AG04450 (cell line): ENCODE data around the gene PAX2. TPM values are rescaled to one million over a fixed set of nuclear protein-coding genes. Genes with fewer than 3 reads are reported as not detected.
A peak's percentile ranks its signal among the peaks of the same experiment; 100 is the strongest.

Source experiments
- CTCF ChIA-PET: fragments of 300-600, 350-600 bp; formaldehyde crosslinking; extraction: SDS; loops from one replicate; lab custom pipeline; 2022; ENCODE audit warnings: antibody characterized with exemption, inconsistent platforms; lab: Charles Lee
- POLR2A ChIA-PET: fragments of 350-600 bp; formaldehyde crosslinking; extraction: SDS; loops from one replicate; lab custom pipeline; 2021; ENCODE audit warnings: antibody characterized with exemption, inconsistent platforms; lab: Yijun Ruan, JAX
- DNase-seq: peaks from one replicate; pipeline ENCODE4 v3.0.0-alpha.2; 2011; ENCODE audit warnings: low read depth, low spot score
- H3K27ac ChIP-seq: one replicate; pipeline ENCODE4 v1.5.1; 2012; ENCODE audit warnings: low read depth, low read length, control low read depth
- H3K27me3 ChIP-seq: one replicate; pipeline ENCODE4 v1.6.0; 2012; ENCODE audit warnings: low read length; ENCODE audit not compliant: control insufficient read depth, insufficient read depth
- H3K4me3 ChIP-seq: 2 replicates; pipeline ENCODE4 v1.5.1; 2011; ENCODE audit warnings: mild to moderate bottlenecking, low read depth, low read length, control low read depth
- H3K9me3 ChIP-seq: 2 replicates; pipeline ENCODE4 v1.5.1; 2012; ENCODE audit warnings: low read length; ENCODE audit not compliant: control insufficient read depth, insufficient read depth
- polyA plus RNA-seq: library from polyadenylated mRNA; depleted of rRNA; stranded (reverse); fragments of >200 nt; gene quantifications from 2 replicates; pipeline ENCODE4 v1.2.3, GENCODE V29; 2011
- TF ChIP-seq, protein P1 (sequence below): IDR thresholded peaks from 2 replicates; pipeline ENCODE4 v1.5.1; 2011; ENCODE audit warnings: low read depth, low read length, control low read depth, inconsistent platforms

Gene PAX2
- polyA plus RNA-seq, 1 experiment: not detected

DNA sequence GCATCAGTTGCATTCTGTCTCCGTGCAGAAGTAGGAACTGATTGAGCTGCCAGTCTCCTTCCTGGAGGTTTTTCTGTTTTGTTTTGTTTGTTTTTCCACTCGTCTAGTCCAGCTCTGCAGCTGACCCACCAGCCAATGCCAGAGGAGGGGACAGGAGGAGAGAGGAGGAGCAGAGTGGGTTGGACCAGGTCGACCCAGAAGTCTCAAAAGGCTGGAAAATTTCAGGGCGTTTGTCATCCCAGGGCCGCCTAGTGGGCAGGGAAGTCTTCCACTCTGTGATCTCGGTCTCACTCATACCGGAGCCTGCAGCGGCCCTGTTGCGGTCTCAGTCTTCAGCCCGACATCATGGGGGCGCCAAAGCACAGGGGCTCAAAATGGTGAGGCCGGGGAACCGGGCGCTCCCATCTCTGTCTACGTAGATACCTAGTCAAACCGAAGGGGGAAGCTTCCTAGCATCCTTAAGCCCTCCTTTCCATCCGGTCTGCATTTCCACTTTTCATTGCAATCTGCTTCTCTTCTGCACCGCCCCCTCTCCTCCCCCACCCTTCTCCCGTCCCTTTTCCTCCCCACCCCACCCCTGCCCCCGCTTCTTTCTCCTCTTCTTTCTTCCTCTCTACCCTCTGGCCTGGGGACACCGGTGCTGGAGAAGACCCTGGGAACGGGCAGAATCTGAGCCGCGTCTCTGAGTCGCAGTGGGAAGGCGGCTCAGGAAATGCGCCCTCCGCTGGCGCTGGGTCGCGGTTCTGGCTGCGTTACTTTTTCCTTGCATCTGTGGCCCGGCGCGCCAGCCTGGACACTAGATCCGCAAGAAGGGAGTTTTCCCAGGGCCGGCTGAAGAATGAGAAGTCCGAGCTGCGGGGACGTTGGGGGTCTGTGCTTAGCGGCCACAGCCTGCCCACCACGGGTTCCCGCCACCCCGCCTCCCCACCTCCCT lies 16.2 kb upstream of the PAX2 start:
- TF ChIP-seq, protein P1, sequence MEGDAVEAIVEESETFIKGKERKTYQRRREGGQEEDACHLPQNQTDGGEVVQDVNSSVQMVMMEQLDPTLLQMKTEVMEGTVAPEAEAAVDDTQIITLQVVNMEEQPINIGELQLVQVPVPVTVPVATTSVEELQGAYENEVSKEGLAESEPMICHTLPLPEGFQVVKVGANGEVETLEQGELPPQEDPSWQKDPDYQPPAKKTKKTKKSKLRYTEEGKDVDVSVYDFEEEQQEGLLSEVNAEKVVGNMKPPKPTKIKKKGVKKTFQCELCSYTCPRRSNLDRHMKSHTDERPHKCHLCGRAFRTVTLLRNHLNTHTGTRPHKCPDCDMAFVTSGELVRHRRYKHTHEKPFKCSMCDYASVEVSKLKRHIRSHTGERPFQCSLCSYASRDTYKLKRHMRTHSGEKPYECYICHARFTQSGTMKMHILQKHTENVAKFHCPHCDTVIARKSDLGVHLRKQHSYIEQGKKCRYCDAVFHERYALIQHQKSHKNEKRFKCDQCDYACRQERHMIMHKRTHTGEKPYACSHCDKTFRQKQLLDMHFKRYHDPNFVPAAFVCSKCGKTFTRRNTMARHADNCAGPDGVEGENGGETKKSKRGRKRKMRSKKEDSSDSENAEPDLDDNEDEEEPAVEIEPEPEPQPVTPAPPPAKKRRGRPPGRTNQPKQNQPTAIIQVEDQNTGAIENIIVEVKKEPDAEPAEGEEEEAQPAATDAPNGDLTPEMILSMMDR: peak; percentile 41
- CTCF ChIA-PET: interaction anchor here (1.4 kb wide), 1 partner anchor 14 kb away, joined by 6 read pairs; no protein-coding TSS in a partner anchor
- POLR2A ChIA-PET: no interaction called here
- H3K9me3 ChIP-seq: no peaks in the 10 kb centered on the region; the same call in 1 of the 2 replicates
- DNase-seq: no peak
- no peak overlapping the region for H3K27ac ChIP-seq
- H3K27me3 ChIP-seq: peaks cover 83% of the 10 kb centered on the region
- no peak overlapping the region for H3K4me3 ChIP-seq

DNA sequence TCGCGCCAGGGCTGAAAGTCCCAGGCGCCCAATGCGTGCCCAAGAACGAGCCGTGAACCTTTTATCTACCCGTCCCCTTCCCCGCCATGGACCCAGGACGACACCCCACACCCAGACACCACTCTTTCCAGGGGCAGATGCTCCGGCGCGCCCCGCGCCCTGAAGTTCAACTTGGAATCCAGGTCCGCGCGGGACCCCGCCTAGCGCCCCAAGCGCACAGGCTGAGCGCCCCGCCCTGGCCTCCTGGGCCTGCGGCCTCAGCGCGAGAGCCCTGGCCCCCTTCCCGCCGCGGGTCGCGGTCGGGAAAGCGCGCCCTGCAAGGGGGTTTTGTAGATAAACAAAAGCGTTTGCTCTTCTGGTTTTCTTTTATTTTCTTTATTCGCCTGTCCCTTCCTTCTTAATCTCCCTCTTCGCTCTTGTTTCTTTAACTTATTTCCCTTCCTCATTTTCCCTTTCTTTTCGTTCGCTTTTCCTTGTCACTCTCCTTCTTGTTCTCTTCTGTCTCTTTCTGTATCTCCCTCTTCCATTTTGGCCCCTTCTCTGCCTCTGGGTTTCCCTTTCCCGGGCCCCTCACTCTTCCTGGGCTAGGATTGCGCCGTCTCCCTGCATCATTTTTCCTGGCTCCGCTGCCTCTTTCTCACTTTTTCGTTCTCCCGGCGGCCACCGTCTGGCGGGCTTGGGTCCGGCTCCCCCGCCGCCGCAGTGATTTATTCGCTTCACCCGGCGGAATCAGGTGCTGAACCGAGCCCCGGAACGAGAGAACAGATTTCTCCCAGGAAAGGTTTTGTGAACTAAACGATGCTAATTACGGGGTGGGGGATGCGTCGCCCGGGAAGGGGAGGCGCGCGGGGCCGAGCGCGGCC lies 15.3 kb upstream of the PAX2 start:
- H3K27ac ChIP-seq: no peak overlapping the region
- TF ChIP-seq, protein P1: no peak
- no peak for DNase-seq
- no peak overlapping the region for H3K4me3 ChIP-seq
- H3K27me3 ChIP-seq: peaks cover 84% of the 10 kb centered on the region
- ChIA-PET POLR2A (no interaction called here), CTCF (no interaction called here)
- H3K9me3 ChIP-seq: no peaks in the 10 kb centered on the region; the same call in 1 of the 2 replicates

DNA sequence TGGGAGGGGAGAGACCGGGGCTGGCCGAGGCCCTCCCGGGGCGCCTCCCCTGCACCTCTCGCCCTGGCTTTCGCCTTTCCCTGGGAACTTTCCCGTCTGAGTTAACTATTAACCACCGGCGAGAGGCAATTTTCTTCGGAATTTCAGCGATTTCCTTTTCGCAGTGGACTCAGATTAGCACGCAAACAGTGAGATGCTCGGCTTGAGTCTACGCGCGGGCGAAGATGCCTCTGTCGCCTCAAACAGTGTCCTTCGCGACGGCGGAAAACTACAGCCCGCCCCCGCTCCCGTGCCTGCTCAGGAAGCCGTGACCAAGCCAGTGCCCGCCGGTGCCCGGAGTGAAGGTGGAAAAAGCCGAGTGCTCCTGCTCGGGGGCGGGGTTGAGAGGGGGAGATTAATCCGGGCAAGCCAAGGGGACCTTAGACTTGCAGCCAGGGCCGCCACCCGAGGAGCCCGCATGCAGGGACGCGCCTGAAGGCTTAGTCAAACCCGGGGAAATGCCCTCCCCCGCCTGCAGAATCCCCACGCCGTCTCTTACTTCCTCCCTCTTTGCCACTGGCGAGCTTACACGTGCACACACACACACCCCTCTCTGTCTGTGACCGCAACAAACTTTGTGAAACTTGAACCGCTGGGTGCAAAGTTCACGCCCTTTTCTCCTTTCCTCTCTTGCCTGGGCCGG lies 14.5 kb upstream of the PAX2 start:
- no peak for DNase-seq
- H3K27me3 ChIP-seq: peaks cover 87% of the 10 kb centered on the region
- ChIA-PET CTCF (no interaction called here), POLR2A (no interaction called here)
- no peak overlapping the region for H3K27ac ChIP-seq
- TF ChIP-seq, protein P1: no peak
- no peak overlapping the region for H3K4me3 ChIP-seq
- no peaks in the 10 kb centered on the region; the same call in 1 of the 2 replicates for H3K9me3 ChIP-seq

DNA sequence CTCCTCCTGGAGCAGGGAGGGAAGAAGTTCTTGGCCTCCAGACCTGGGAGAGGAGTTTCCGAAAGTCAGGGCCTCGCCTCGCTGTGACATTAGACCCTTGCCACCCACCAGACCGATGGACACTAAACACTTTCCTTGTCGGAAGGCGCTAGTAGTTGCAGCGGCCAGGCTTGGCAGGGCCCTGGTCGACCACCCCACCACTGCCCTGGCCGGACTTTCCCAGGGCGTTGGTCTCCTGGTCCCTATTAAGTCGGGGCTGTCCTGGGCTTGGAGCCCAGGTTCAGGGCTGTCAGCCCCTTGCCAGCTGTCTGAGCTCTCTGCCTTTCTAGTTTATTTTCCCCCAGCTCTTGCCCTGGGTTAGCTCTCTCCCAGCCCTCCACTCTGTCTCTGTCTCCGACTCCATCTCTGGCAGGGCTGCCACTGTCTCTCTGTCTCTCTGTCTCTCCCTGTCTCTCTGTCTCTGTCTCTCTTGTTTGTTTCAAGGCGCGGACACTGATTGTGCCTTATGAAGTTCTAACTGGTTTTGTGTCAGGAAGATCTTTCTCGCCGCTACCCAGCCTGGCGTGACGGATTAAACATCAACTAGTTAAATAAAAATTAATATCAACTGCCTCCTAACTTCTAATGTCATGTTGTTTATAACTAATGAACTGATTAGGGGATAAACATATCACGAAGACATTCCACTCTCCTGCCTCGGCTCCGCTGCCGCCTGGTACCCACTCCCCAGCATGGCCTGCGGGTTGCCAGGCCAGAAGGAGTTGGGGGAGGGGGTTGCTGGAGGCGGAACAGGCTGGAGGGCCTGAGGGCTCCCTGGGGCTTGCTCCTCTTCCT lies 13.8 kb upstream of the PAX2 start:
- Histone ChIP-seq H3K27me3 (peaks cover 87% of the 10 kb centered on the region), H3K9me3 (no peaks in the 10 kb centered on the region; the same call in 1 of the 2 replicates), H3K27ac (no peak overlapping the region), H3K4me3 (no peak overlapping the region)
- ChIA-PET POLR2A (no interaction called here), CTCF (no interaction called here)
- TF ChIP-seq, protein P1: no peak
- DNase-seq: no peak
